OCI-LY1 (cell line): ENCODE data around the gene RPL27A.

Source experiments
- H2AFZ ChIP-seq: fragments of 200-600 bp; sonication (generic), shearing (Covaris generic); 2 replicates; pipeline ENCODE4 v1.6.0; 2014; ENCODE audit warnings: antibody characterized with exemption, mild to moderate bottlenecking, low read length
- H3F3A ChIP-seq: fragments of 200-600 bp; sonication (generic), shearing (Covaris generic); 2 replicates; pipeline ENCODE4 v1.6.0; 2014; ENCODE audit warnings: mild to moderate bottlenecking, antibody characterized with exemption, low read length, moderate library complexity; ENCODE audit not compliant: insufficient read depth
- H3K27ac ChIP-seq: fragments of 200-600 bp; sonication (generic); 2 replicates; pipeline ENCODE4 v1.5.1; 2014; ENCODE audit warnings: low read length, mixed run types, mild to moderate bottlenecking, low read depth; ENCODE audit not compliant: poor library complexity, severe bottlenecking
- H3K27me3 ChIP-seq: fragments of 200-600 bp; sonication (generic); 2 replicates; pipeline ENCODE4 v1.6.0; 2014; ENCODE audit warnings: antibody characterized with exemption, mild to moderate bottlenecking, low read length, moderate library complexity; ENCODE audit not compliant: insufficient read depth
- H3K36me3 ChIP-seq: fragments of 200-600 bp; sonication (generic); 2 replicates; pipeline ENCODE4 v1.6.1; 2014; ENCODE audit warnings: mild to moderate bottlenecking, antibody characterized with exemption, low read length, moderate library complexity, mixed read lengths; ENCODE audit not compliant: insufficient read depth
- H3K4me1 ChIP-seq: fragments of 200-600 bp; sonication (generic); 2 replicates; pipeline ENCODE4 v1.5.1; 2014; ENCODE audit warnings: mild to moderate bottlenecking, low read length, moderate library complexity; ENCODE audit not compliant: insufficient read depth, severe bottlenecking
- H3K4me2 ChIP-seq: fragments of 200-600 bp; sonication (generic), shearing (Covaris generic); 2 replicates; pipeline ENCODE4 v1.6.1; 2014; ENCODE audit warnings: low read length
- H3K4me3 ChIP-seq: fragments of 200-600 bp; sonication (generic); 2 replicates; pipeline ENCODE4 v1.5.1; 2014; ENCODE audit warnings: low read length, low read depth, mild to moderate bottlenecking, mixed read lengths; ENCODE audit not compliant: poor library complexity, severe bottlenecking
- H3K79me2 ChIP-seq: fragments of 200-600 bp; shearing (Covaris generic); 2 replicates; pipeline ENCODE4 v1.6.1; 2016; ENCODE audit warnings: mixed run types, low read length, mixed read lengths; ENCODE audit not compliant: insufficient read depth
- H3K9ac ChIP-seq: fragments of 200-600 bp; sonication (generic), shearing (Covaris generic); 2 replicates; pipeline ENCODE4 v1.6.1; 2014; ENCODE audit warnings: mild to moderate bottlenecking, low read length, mixed read lengths
- H3K9me2 ChIP-seq: fragments of 200-600 bp; sonication (generic), shearing (Covaris generic); 2 replicates; pipeline ENCODE4 v1.6.1; 2014; ENCODE audit warnings: low read depth, mild to moderate bottlenecking, low read length, mixed read lengths
- H3K9me3 ChIP-seq: fragments of 200-600 bp; shearing (Covaris generic); 2 replicates; pipeline ENCODE4 v1.6.1; 2014; ENCODE audit warnings: low read length, mixed read lengths
- H4K20me1 ChIP-seq: fragments of 200-600 bp; sonication (generic), shearing (Covaris generic); 2 replicates; pipeline ENCODE4 v1.6.0; 2016; ENCODE audit warnings: mild to moderate bottlenecking, low read length; ENCODE audit not compliant: insufficient read depth
- CTCF ChIP-seq: fragments of 200-600 bp; sonication (generic), shearing (Covaris generic); IDR thresholded peaks from 2 replicates; pipeline ENCODE4 v1.5.1; 2017; ENCODE audit warnings: mild to moderate bottlenecking, antibody characterized with exemption, low read length, moderate library complexity, mixed read lengths
- EZH2 ChIP-seq: fragments of 200-600 bp; sonication (generic), shearing (Covaris generic); IDR thresholded peaks from 2 replicates; pipeline ENCODE4 v1.8.0; 2017; ENCODE audit warnings: borderline replicate concordance, mixed run types, mild to moderate bottlenecking, antibody characterized with exemption, low read length, moderate library complexity, mixed read lengths

The RPL27A gene

GRCh38 chr11:8698917-8699441 lies 16.4 kb downstream of the RPL27A start:
- TF ChIP-seq EZH2: no peak
- TF ChIP-seq CTCF: no peak
- no peak overlapping the region for H3K4me2 ChIP-seq
- H3K4me3 ChIP-seq: no peak overlapping the region
- no peaks in the 10 kb centered on the region for H3K9me3 ChIP-seq
- H3K79me2 ChIP-seq: no peaks in the 10 kb centered on the region
- no peaks in the 10 kb centered on the region for H3K36me3 ChIP-seq
- H4K20me1 ChIP-seq: no peaks in the 10 kb centered on the region
- H2AFZ ChIP-seq: no peak overlapping the region
- H3K9me2 ChIP-seq: no peaks in the 10 kb centered on the region
- no peak overlapping the region for H3K9ac ChIP-seq
- no peaks in the 10 kb centered on the region for H3K27me3 ChIP-seq
- peaks cover 7% of the 10 kb centered on the region for H3K4me1 ChIP-seq
- no peaks in the 10 kb centered on the region for H3F3A ChIP-seq
- no peak overlapping the region for H3K27ac ChIP-seq

DNA sequence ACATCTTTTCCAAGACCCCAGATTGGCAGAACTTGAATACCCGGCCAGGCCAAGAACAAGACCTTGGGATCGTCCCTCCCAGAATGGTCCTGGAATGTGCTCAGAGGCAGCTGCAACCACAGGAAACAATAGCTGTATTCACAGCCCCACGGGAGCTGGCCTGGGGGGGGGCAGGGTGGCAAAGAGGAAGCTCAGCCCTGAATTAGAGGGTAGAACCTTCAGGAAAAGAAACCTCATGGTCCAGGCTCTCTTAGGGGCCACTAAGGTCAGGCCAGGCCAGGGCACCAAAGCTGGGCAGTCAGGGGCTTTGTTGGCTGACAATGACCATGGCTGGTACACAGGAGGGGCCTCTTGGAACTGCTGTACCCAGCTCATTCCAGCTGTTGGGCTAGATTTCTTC lies 17.3 kb downstream of the RPL27A start:
- H3K9ac ChIP-seq: no peak overlapping the region
- no peak overlapping the region for H3K4me2 ChIP-seq
- H3K4me3 ChIP-seq: no peak overlapping the region
- peaks cover 7% of the 10 kb centered on the region for H3K4me1 ChIP-seq
- TF ChIP-seq CTCF (no peak), EZH2 (no peak)
- H3K9me3 ChIP-seq: no peaks in the 10 kb centered on the region
- no peaks in the 10 kb centered on the region for H3K9me2 ChIP-seq
- H3K27me3 ChIP-seq: no peaks in the 10 kb centered on the region
- no peaks in the 10 kb centered on the region for H3F3A ChIP-seq
- H3K27ac ChIP-seq: no peak overlapping the region
- no peaks in the 10 kb centered on the region for H4K20me1 ChIP-seq
- no peak overlapping the region for H2AFZ ChIP-seq
- H3K36me3 ChIP-seq: no peaks in the 10 kb centered on the region
- no peaks in the 10 kb centered on the region for H3K79me2 ChIP-seq

GRCh38 chr11:8701891-8702597 lies 19.5 kb downstream of the RPL27A start:
- H3K4me1 ChIP-seq: peaks cover 7% of the 10 kb centered on the region
- H3K27me3 ChIP-seq: no peaks in the 10 kb centered on the region
- no peaks in the 10 kb centered on the region for H3K9me3 ChIP-seq
- no peak overlapping the region for H3K9ac ChIP-seq
- H3F3A ChIP-seq: no peaks in the 10 kb centered on the region
- no peaks in the 10 kb centered on the region for H3K36me3 ChIP-seq
- H3K9me2 ChIP-seq: no peaks in the 10 kb centered on the region
- no peak overlapping the region for H3K4me3 ChIP-seq
- no peak overlapping the region for H2AFZ ChIP-seq
- H3K27ac ChIP-seq: no peak overlapping the region
- no peaks in the 10 kb centered on the region for H4K20me1 ChIP-seq
- no peaks in the 10 kb centered on the region for H3K79me2 ChIP-seq
- TF ChIP-seq CTCF: no peak
- TF ChIP-seq EZH2: no peak
- no peak overlapping the region for H3K4me2 ChIP-seq
